C4-2B (cell line): ENCODE results near the gene POU5F1.

Source experiments
- H3K27ac ChIP-seq: fragments of 450-650 bp; 2 replicates; pipeline ENCODE4 v1.5.1; 2017
- ZFX ChIP-seq: fragments of 450-650 bp; IDR thresholded peaks from 2 replicates; pipeline ENCODE4 v1.6.1; 2017
- TF ChIP-seq, protein P1 (sequence below): fragments of 450-650 bp; conservative IDR thresholded peaks from 2 replicates; pipeline ENCODE4 v1.5.1; 2017; ENCODE audit warnings: mild to moderate bottlenecking

POU5F1 gene

GRCh38 chr6:31143148-31143547 lies 27.3 kb downstream of the POU5F1 start:
- TF ChIP-seq, protein P1, sequence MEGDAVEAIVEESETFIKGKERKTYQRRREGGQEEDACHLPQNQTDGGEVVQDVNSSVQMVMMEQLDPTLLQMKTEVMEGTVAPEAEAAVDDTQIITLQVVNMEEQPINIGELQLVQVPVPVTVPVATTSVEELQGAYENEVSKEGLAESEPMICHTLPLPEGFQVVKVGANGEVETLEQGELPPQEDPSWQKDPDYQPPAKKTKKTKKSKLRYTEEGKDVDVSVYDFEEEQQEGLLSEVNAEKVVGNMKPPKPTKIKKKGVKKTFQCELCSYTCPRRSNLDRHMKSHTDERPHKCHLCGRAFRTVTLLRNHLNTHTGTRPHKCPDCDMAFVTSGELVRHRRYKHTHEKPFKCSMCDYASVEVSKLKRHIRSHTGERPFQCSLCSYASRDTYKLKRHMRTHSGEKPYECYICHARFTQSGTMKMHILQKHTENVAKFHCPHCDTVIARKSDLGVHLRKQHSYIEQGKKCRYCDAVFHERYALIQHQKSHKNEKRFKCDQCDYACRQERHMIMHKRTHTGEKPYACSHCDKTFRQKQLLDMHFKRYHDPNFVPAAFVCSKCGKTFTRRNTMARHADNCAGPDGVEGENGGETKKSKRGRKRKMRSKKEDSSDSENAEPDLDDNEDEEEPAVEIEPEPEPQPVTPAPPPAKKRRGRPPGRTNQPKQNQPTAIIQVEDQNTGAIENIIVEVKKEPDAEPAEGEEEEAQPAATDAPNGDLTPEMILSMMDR = no peak
- no peak for TF ChIP-seq ZFX
- no peak overlapping the region for H3K27ac ChIP-seq

- TF ChIP-seq, protein P1 = no peak
- no peak for TF ChIP-seq ZFX
Observed at GRCh38 chr6:31142361-31142761, 28.1 kb downstream of the POU5F1 start.

DNA sequence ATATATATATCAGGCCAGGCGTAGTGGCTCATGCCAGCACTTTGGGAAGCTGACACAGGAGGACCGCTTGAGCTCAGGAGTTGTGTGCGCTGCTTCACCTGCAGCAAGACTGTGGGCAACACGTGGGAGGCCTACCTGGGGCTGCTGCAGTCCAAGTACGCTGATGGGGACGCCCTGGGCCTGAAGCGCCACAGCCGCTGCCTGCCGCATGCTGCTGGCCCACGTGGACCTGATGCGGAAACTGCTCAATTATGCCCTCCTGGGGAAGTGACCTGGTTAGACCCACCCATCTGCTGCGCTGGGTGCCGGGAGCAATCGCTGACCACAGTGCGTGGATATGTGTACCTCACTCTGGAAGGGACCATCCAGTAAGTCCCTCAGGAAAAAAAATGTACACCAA lies 29.8 kb downstream of the POU5F1 start:
- H3K27ac ChIP-seq = no peak overlapping the region
- TF ChIP-seq ZFX = no peak
- TF ChIP-seq, protein P1 = no peak

More at GRCh38 chr6:31142361-31142761, 28.1 kb downstream of the POU5F1 start:
- H3K27ac ChIP-seq = no peak overlapping the region

GRCh38 chr6:31139599-31139998 lies 30.9 kb downstream of the POU5F1 start:
- peak overlapping the region; percentile 4 for H3K27ac ChIP-seq

GRCh38 chr6:31138982-31139381 lies 31.5 kb downstream of the POU5F1 start, which contains the start of gene PSORS1C2:
PSORS1C2 (minus strand) TSS chr6:31139066; CDS start chr6:31139026, 40 bp downstream.
- TF ChIP-seq ZFX = no peak
- TF ChIP-seq, protein P1 = no peak
- H3K27ac ChIP-seq = peak within 1 kb of the TSS; percentile 4

More at GRCh38 chr6:31139599-31139998, 30.9 kb downstream of the POU5F1 start:
- TF ChIP-seq ZFX = no peak
- TF ChIP-seq, protein P1 = no peak

- TF ChIP-seq, protein P1 = no peak
- TF ChIP-seq ZFX = no peak
- H3K27ac ChIP-seq = no peak overlapping the region
Observed at GRCh38 chr6:31135710-31136109, 34.8 kb downstream of the POU5F1 start.

DNA sequence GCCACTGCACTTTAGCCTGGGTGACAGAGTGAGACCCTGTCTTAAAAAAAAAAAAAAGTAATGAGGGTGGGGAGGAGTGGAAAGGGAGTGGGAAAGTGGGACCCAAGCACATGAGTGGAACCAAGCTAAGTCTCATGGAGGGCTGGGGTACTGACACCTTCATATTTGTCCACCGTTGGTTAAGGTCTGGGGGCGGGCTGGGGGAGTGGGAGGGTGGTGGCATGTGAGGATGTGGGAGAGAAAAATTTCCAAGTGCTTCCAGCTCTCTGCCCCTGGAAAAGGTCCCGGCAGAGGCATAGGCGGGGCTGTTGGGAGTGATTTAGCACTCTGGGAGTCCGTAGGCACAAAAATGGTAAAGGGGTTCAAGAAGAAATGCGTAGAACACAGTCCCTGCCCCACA lies 37.7 kb downstream of the POU5F1 start:
- TF ChIP-seq, protein P1 = no peak
- no peak for TF ChIP-seq ZFX
- H3K27ac ChIP-seq = no peak overlapping the region
